BLaER1 treated with 17β-estradiol and CSF1 and Interleukin-3, amounts not matched to agents 10 nM and 100 nM (cell line): ENCODE results near the gene PTPN23.
A peak's percentile ranks its signal among the peaks of the same experiment; 100 is the strongest.

Experiments
- H3K27ac ChIP-seq, 11 experiments: shearing (Covaris generic); formaldehyde crosslinking; 2 replicates each; pipeline ENCODE4 v1.8.1; 2022
- H3K27me3 ChIP-seq, 11 experiments: shearing (Covaris generic); formaldehyde crosslinking; 2 replicates each; pipeline ENCODE4 v1.8.1; 2022
- H3K36me3 ChIP-seq, 11 experiments: shearing (Covaris generic); formaldehyde crosslinking; 2 replicates each; pipeline ENCODE4 v1.8.1; 2022
- H3K4me1 ChIP-seq, 10 experiments: shearing (Covaris generic); formaldehyde crosslinking; 2 replicates each; pipeline ENCODE4 v1.8.1; 2022
- H3K4me2 ChIP-seq, 11 experiments: shearing (Covaris generic); formaldehyde crosslinking; 2 replicates each; pipeline ENCODE4 v1.8.1; 2022
- H3K4me3 ChIP-seq, 10 experiments: shearing (Covaris generic); formaldehyde crosslinking; 2 replicates each; pipeline ENCODE4 v1.8.1; 2022
- H3K9ac ChIP-seq, 11 experiments: shearing (Covaris generic); formaldehyde crosslinking; 2 replicates each; pipeline ENCODE4 v1.8.1; 2022
- H3K9me3 ChIP-seq, 11 experiments: shearing (Covaris generic); formaldehyde crosslinking; replicated peaks in 1 of 11; 2 replicates each; pipeline ENCODE4 v1.8.1; 2022
- H4K20me1 ChIP-seq, 11 experiments: shearing (Covaris generic); formaldehyde crosslinking; 2 replicates each; pipeline ENCODE4 v1.8.1; 2022
- Cebpa-rat ChIP-seq, 11 experiments: shearing (Covaris generic); IDR thresholded peaks; 2 replicates each; pipeline ENCODE4 v1.8.1; 2022

PTPN23 gene

DNA sequence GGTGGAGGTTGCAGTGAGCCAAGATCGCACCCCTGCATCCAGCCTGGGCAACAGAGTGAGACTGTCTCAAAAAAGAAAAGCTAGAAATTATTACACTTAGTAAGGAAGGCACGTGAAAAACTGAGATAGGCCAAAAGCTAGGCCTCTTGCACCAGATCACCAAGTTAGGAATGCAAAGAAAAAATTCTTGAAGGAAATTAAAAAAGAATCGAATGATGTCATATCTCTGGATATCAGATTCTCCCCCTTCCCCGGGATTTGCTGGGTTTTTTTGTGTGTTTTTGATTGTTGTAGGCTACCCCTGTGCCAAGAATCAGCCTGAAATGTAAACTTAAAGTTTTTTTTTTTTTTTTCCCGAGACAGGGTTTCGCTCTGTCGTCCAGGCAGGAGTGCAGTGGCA is 17.4 kb downstream of the PTPN23 start:
- no peak for TF ChIP-seq Cebpa-rat (IDR thresholded peaks at IDR 0.05)
- Histone ChIP-seq H3K27ac (no peak overlapping the region), H3K36me3 (peaks cover 57 to 96% (median 82%) of the 10 kb centered on the region in 11 experiments), H4K20me1 (peaks cover 49 to 97% (median 94%) of the 10 kb centered on the region in 11 experiments), H3K9me3 (no peaks in the 10 kb centered on the region), H3K27me3 (no peaks in the 10 kb centered on the region), H3K9ac (no peak overlapping the region), H3K4me2 (no peak overlapping the region), H3K4me1 (peaks cover 9 to 38% (median 21%) of the 10 kb centered on the region in 10 experiments; a peak in 18 of 20 replicates), H3K4me3 (no peak overlapping the region)

- no peak overlapping the region for H3K27ac ChIP-seq
- no peak overlapping the region for H3K9ac ChIP-seq
- H3K4me3 ChIP-seq, result no peak overlapping the region
- no peak for TF ChIP-seq Cebpa-rat (IDR thresholded peaks at IDR 0.05)
- no peaks in the 10 kb centered on the region for H3K9me3 ChIP-seq
- H3K27me3 ChIP-seq, result no peaks in the 10 kb centered on the region
- H3K36me3 ChIP-seq, result peaks cover 63 to 95% (median 88%) of the 10 kb centered on the region in 11 experiments
- H3K4me1 ChIP-seq, result peaks cover 9 to 33% (median 21%) of the 10 kb centered on the region in 10 experiments; a peak in 18 of 20 replicates
- H3K4me2 ChIP-seq, result peak overlapping the region in 9 of 11 experiments; percentile 2 to 58 (median 40); a peak in 11 of 22 replicates
- H4K20me1 ChIP-seq, result peaks cover 48 to 98% (median 94%) of the 10 kb centered on the region in 11 experiments
Observed at GRCh38 chr3:47399016-47399415, 18.2 kb downstream of the PTPN23 start.

DNA sequence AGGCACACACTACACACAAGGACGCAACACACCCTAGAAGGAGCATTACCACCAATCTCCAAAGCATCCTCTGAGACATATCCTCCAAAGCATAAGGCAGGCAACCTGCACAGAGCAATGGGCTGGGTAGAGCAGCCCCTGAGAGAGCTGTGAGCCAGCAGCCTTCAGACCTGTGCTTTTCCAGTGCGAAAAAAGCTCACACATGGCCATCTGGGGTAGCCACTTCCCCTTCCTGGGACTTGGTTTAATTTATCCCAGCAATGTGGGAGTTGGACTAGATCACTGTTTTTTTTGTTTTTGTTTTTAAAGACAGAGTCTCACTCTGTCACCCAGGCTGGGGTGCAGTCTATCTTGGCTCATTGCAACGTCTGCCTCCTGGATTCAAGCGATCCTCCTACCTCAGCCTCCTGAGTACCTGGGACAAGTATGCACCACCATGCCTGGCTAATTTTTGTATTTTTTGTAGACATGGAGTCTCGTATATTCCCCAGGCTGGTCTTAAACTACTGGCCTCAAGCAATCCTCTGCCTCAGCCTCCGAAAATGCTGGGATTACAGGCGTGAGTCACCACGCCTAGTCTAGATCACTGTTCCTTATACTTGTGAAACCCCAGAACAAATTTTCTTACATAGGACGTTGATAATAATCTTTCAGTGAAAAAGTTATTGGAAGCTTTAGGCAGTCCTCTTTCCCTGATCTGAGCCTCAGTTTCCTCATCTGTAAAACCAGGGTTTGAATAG is 18.9 kb downstream of the PTPN23 start:
- Histone ChIP-seq H3K4me1 (peaks cover 9 to 30% (median 17%) of the 10 kb centered on the region in 10 experiments; a peak in 18 of 20 replicates), H4K20me1 (peaks cover 48 to 98% (median 94%) of the 10 kb centered on the region in 11 experiments), H3K36me3 (peaks cover 69 to 98% (median 90%) of the 10 kb centered on the region in 11 experiments), H3K9ac (0 out of 22 replicates have a peak overlapping the region, but pooled peaks of 1 of the 11 experiments have one; percentile 16), H3K27ac (no peak overlapping the region; a peak in 1 of 22 replicates), H3K27me3 (no peaks in the 10 kb centered on the region), H3K9me3 (no peaks in the 10 kb centered on the region), H3K4me2 (peak overlapping the region in 10 of 11 experiments; percentile 2 to 58 (median 35); a peak in 12 of 22 replicates), H3K4me3 (no peak overlapping the region)
- TF ChIP-seq Cebpa-rat (IDR thresholded peaks at IDR 0.05), result no peak

GRCh38 chr3:47404431-47404876 is 23.6 kb downstream of the PTPN23 start:
- TF ChIP-seq Cebpa-rat (IDR thresholded peaks at IDR 0.05), result no peak
- Histone ChIP-seq H3K9ac (peak overlapping the region in 4 of 11 experiments; percentile 5 to 63 (median 24); a peak in 4 of 22 replicates), H4K20me1 (peaks cover 53 to 100% (median 90%) of the 10 kb centered on the region in 11 experiments; a peak in 20 of 22 replicates), H3K4me3 (no peak overlapping the region), H3K27me3 (no peaks in the 10 kb centered on the region), H3K4me1 (peaks cover 22 to 39% (median 26%) of the 10 kb centered on the region in 10 experiments), H3K27ac (no peak overlapping the region), H3K4me2 (peak overlapping the region in 2 of 11 experiments; percentile 26 to 73; a peak in 1 of 22 replicates), H3K9me3 (no peaks in the 10 kb centered on the region), H3K36me3 (peaks cover 68 to 100% (median 88%) of the 10 kb centered on the region in 11 experiments)

GRCh38 chr3:47404955-47405790 is 24.4 kb downstream of the PTPN23 start:
- Histone ChIP-seq H3K9me3 (no peaks in the 10 kb centered on the region), H3K27me3 (no peaks in the 10 kb centered on the region), H3K4me3 (no peak overlapping the region), H3K36me3 (peaks cover 70 to 100% (median 89%) of the 10 kb centered on the region in 11 experiments), H3K9ac (peak overlapping the region in 6 of 11 experiments; percentile 5 to 63 (median 22); a peak in 5 of 22 replicates), H3K4me2 (peak overlapping the region in 3 of 11 experiments; percentile 68 to 73 (median 72); a peak in 3 of 22 replicates), H3K27ac (peak overlapping the region in 5 of 11 experiments; percentile 8 to 35 (median 30); a peak in 4 of 22 replicates), H3K4me1 (peaks cover 16 to 32% (median 22%) of the 10 kb centered on the region in 10 experiments), H4K20me1 (peaks cover 46 to 100% (median 86%) of the 10 kb centered on the region in 11 experiments; a peak in 20 of 22 replicates)
- no peak for TF ChIP-seq Cebpa-rat (IDR thresholded peaks at IDR 0.05)

GRCh38 chr3:47405820-47406761 is 25.3 kb downstream of the PTPN23 start:
- H3K9me3 ChIP-seq, result no peaks in the 10 kb centered on the region
- H3K4me3 ChIP-seq, result no peak overlapping the region
- TF ChIP-seq Cebpa-rat (IDR thresholded peaks at IDR 0.05), result no peak
- peak overlapping the region in 7 of 11 experiments; percentile 3 to 38 (median 29); a peak in 6 of 22 replicates for H3K9ac ChIP-seq
- peak overlapping the region; percentile 14 to 73 (median 52) for H3K4me2 ChIP-seq
- H4K20me1 ChIP-seq, result peaks cover 43 to 96% (median 81%) of the 10 kb centered on the region in 11 experiments; a peak in 20 of 22 replicates
- peaks cover 16 to 30% (median 22%) of the 10 kb centered on the region in 10 experiments for H3K4me1 ChIP-seq
- peaks cover 69 to 98% (median 91%) of the 10 kb centered on the region in 11 experiments for H3K36me3 ChIP-seq
- peak overlapping the region in 6 of 11 experiments; percentile 1 to 44 (median 33); a peak in 7 of 22 replicates for H3K27ac ChIP-seq
- no peaks in the 10 kb centered on the region for H3K27me3 ChIP-seq

GRCh38 chr3:47406762-47407149 is 25.9 kb downstream of the PTPN23 start:
- Histone ChIP-seq H3K9ac (peak overlapping the region in 5 of 11 experiments; percentile 24 to 38 (median 35); a peak in 4 of 22 replicates), H4K20me1 (peaks cover 47 to 96% (median 76%) of the 10 kb centered on the region in 11 experiments; a peak in 20 of 22 replicates), H3K4me2 (peak overlapping the region; percentile 14 to 73 (median 52); a peak in 20 of 22 replicates), H3K27ac (peak overlapping the region in 1 of 11 experiments; percentile 32; a peak in 2 of 22 replicates), H3K9me3 (no peaks in the 10 kb centered on the region), H3K4me3 (no peak overlapping the region), H3K36me3 (peaks cover 71 to 99% (median 92%) of the 10 kb centered on the region in 11 experiments), H3K27me3 (no peaks in the 10 kb centered on the region), H3K4me1 (peaks cover 16 to 30% (median 22%) of the 10 kb centered on the region in 10 experiments)
- no peak for TF ChIP-seq Cebpa-rat (IDR thresholded peaks at IDR 0.05)
